Ishikawa (cell line): ENCODE measurements around the gene SCRG1.

Source experiments
- EGR1 ChIP-seq: IDR thresholded peaks from 2 replicates; pipeline ENCODE4 v1.6.1; 2012
- FOXM1 ChIP-seq: IDR thresholded peaks from 2 replicates; pipeline ENCODE4 v1.6.1; 2012; ENCODE audit warnings: low read depth, borderline replicate concordance
- NFIC ChIP-seq: IDR thresholded peaks from 2 replicates; pipeline ENCODE4 v1.6.1; 2012
- RAD21 ChIP-seq: IDR thresholded peaks from 2 replicates; pipeline ENCODE4 v1.6.1; 2012; ENCODE audit warnings: low read depth
- REST ChIP-seq: IDR thresholded peaks from 2 replicates; pipeline ENCODE4 v1.6.1; 2012; ENCODE audit warnings: low read depth, mild to moderate bottlenecking
- ZBTB7A ChIP-seq: IDR thresholded peaks from 2 replicates; pipeline ENCODE4 v1.6.1; 2012; ENCODE audit warnings: low read depth

- no peak for TF ChIP-seq EGR1
- no peak for TF ChIP-seq RAD21
- no peak for TF ChIP-seq ZBTB7A
- no peak for TF ChIP-seq NFIC
- TF ChIP-seq FOXM1, result no peak
- no peak for TF ChIP-seq REST
These were observed 37.2 kb upstream of the SCRG1 start for GRCh38 chr4:173436149-173436579.
